Astrocyte (in vitro differentiated cells and primary cell): ENCODE measurements around the gene CSRNP3.

Experiments
- CTCF ChIP-seq: IDR thresholded peaks from 2 replicates; pipeline ENCODE4 v1.5.1; 2011; ENCODE audit warnings: low read depth, mild to moderate bottlenecking, inconsistent platforms, low read length, moderate library complexity; ENCODE audit not compliant: insufficient read depth
- EZH2 ChIP-seq: IDR thresholded peaks from 2 replicates; pipeline ENCODE4 v1.6.1; 2012; ENCODE audit warnings: mild to moderate bottlenecking, low read length, inconsistent platforms; ENCODE audit not compliant: insufficient read depth

GRCh38 chr2:165632594-165632993, 163.1 kb downstream of the CSRNP3 start:
- TF ChIP-seq CTCF: no peak
- TF ChIP-seq EZH2: no peak
